ENCODE results near the gene CIC. TPM values are rescaled to one million over a fixed set of nuclear protein-coding genes. Genes with fewer than 3 reads are reported as not detected.
A peak's percentile ranks its signal among the peaks of the same experiment; 100 is the strongest.

CIC gene
- total RNA-seq, 4 donors from 2014 or later: 27.0 to 74.1 (median 41.3) TPM

- 75 to 78% methylated on average over 5 to 6 of the region's 6 CpGs for WGBS, 2 donors
- Histone ChIP-seq H3K27ac (peak overlapping the region in 2 of 4 donors; percentile 2 to 10), H3K4me3 (no peak overlapping the region), H3K4me1 (no peaks in the 10 kb centered on the region), H3K36me3 (peaks cover 0 to 50% (median 14%) of the 10 kb centered on the region in 3 donors), H3K9me3 (no peaks in the 10 kb centered on the region), H3K27me3 (no peaks in the 10 kb centered on the region)
- TF ChIP-seq, protein P1, sequence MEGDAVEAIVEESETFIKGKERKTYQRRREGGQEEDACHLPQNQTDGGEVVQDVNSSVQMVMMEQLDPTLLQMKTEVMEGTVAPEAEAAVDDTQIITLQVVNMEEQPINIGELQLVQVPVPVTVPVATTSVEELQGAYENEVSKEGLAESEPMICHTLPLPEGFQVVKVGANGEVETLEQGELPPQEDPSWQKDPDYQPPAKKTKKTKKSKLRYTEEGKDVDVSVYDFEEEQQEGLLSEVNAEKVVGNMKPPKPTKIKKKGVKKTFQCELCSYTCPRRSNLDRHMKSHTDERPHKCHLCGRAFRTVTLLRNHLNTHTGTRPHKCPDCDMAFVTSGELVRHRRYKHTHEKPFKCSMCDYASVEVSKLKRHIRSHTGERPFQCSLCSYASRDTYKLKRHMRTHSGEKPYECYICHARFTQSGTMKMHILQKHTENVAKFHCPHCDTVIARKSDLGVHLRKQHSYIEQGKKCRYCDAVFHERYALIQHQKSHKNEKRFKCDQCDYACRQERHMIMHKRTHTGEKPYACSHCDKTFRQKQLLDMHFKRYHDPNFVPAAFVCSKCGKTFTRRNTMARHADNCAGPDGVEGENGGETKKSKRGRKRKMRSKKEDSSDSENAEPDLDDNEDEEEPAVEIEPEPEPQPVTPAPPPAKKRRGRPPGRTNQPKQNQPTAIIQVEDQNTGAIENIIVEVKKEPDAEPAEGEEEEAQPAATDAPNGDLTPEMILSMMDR (IDR thresholded peaks at IDR 0.05): peak; percentile 94 to 97 (median 95)
- TF ChIP-seq EP300 (IDR thresholded peaks at IDR 0.05) (peak in 1 of 2 donors; percentile 57), POLR2A (IDR thresholded peaks at IDR 0.05) (no peak)
- peak; percentile 84 to 95 for DNase-seq (ENCODE audit: low spot score in 2 of 2)
Observed at GRCh38 chr19:42295831-42296525, 26.9 kb downstream of the CIC start.

GRCh38 chr19:42297039-42297438 lies 28.0 kb downstream of the CIC start:
- no peaks in the 10 kb centered on the region for H3K9me3 ChIP-seq
- peaks cover 0 to 39% (median 7%) of the 10 kb centered on the region in 3 donors for H3K36me3 ChIP-seq
- no peak overlapping the region for H3K4me3 ChIP-seq
- H3K27ac ChIP-seq: no peak overlapping the region
- no peak for DNase-seq (ENCODE audit: low spot score in 2 of 2)
- TF ChIP-seq POLR2A (IDR thresholded peaks at IDR 0.05): no peak
- no peak for TF ChIP-seq EP300 (IDR thresholded peaks at IDR 0.05)
- TF ChIP-seq, protein P1 (IDR thresholded peaks at IDR 0.05): no peak
- peaks cover 0 to 8% (median 4%) of the 10 kb centered on the region in 4 donors for H3K4me1 ChIP-seq
- WGBS, 2 donors: 90 to 93% methylated on average over 15 of the region's 15 CpGs
- H3K27me3 ChIP-seq: no peaks in the 10 kb centered on the region

DNA sequence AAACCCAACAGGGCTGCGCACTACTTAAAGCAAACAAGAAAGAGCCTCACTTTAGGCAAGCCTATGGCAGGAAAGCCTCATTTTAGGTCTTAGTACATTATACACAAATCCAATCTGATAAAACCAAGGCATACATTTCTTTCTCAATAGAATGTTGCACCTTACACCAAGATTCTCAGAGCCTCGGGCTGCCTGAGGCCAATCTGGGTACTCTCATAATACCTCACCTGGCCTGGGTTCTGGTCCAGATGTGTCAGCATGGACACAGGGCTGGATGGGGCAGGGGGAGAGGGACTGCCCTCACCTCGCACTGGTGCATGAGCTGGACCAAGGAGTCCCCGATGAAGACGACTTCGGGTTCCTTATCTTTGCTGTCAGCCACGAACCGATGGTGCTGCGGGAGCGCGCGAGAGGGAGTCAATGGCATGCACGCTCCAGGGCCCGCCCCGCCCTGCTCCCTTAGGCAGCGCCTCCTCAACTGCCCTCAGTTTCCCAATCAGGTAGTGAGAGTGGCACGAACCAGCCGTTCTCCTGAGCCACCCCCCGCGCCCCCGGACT lies 32.7 kb downstream of the CIC start, which contains the start of gene PRR19:
TSS of gene PRR19 (plus strand) at position 487 of the 558 bp plus-strand sequence. CDS start 7,453 bp downstream, outside the sequence.
- 7 to 10% methylated on average over 11 to 20 of the region's 21 CpGs for WGBS, 2 donors
- Histone ChIP-seq H3K4me3 (peak within 1 kb of the TSS; percentile 29 to 72 (median 62)), H3K27me3 (no peaks in the 10 kb centered on the region), H3K36me3 (peaks cover 0 to 4% (median 0%) of the 10 kb centered on the region in 3 donors), H3K27ac (peak within 1 kb of the TSS in 3 of 4 donors; percentile 26 to 79 (median 44)), H3K9me3 (no peaks in the 10 kb centered on the region), H3K4me1 (peaks cover 0 to 25% (median 4%) of the 10 kb centered on the region in 4 donors)
- TF ChIP-seq, protein P1 (IDR thresholded peaks at IDR 0.05): no peak
- DNase-seq (ENCODE audit: low spot score in 2 of 2): no peak

DNA sequence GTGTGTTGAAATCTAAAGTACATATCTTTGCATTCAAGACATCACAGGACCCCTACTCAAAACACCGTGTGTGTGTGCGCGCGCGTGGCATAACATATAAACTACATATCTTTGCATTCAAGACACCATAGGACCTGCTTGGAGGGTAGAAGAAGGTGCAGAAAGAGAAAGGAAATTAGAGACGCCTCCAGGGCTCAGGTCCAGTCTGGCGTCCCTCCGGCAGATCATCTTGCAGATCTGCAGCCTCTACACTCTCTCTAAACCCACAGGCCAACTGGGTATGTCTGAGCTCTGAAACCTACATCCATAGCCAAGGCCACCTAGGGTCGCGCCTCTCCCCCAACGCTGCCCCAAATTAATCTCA lies 34.0 kb downstream of the CIC start:
- Histone ChIP-seq H3K36me3 (no peaks in the 10 kb centered on the region), H3K9me3 (no peaks in the 10 kb centered on the region), H3K4me1 (peaks cover 0 to 25% (median 4%) of the 10 kb centered on the region in 4 donors), H3K27me3 (no peaks in the 10 kb centered on the region), H3K4me3 (peak overlapping the region in 3 of 4 donors; percentile 57 to 72 (median 68)), H3K27ac (no peak overlapping the region)
- TF ChIP-seq POLR2A (IDR thresholded peaks at IDR 0.05): no peak
- no peak for TF ChIP-seq EP300 (IDR thresholded peaks at IDR 0.05)
- TF ChIP-seq, protein P1 (IDR thresholded peaks at IDR 0.05): no peak
- no peak for DNase-seq (ENCODE audit: low spot score in 2 of 2)
- WGBS, 2 donors: 59 to 67% methylated on average over 11 of the region's 11 CpGs

GRCh38 chr19:42303876-42304275 lies 34.8 kb downstream of the CIC start:
- Histone ChIP-seq H3K36me3 (no peaks in the 10 kb centered on the region), H3K4me1 (peaks cover 0 to 25% (median 4%) of the 10 kb centered on the region in 4 donors), H3K4me3 (no peak overlapping the region), H3K9me3 (no peaks in the 10 kb centered on the region), H3K27ac (no peak overlapping the region), H3K27me3 (no peaks in the 10 kb centered on the region)
- WGBS, 2 donors: 89 to 91% methylated on average over 8 of the region's 8 CpGs
- DNase-seq (ENCODE audit: low spot score in 2 of 2): no peak
- TF ChIP-seq EP300 (IDR thresholded peaks at IDR 0.05): no peak
- no peak for TF ChIP-seq POLR2A (IDR thresholded peaks at IDR 0.05)
- TF ChIP-seq, protein P1 (IDR thresholded peaks at IDR 0.05): no peak

Measured in tibial nerve (tissue), 4 donors.